ENCODE data around the gene MRPL30.
"Not testable (repeated sequence)": the region's sequence is repeated elsewhere in the genome, so short reads cannot be mapped to it uniquely, and the experiment has no call there.

The MRPL30 gene

DNA sequence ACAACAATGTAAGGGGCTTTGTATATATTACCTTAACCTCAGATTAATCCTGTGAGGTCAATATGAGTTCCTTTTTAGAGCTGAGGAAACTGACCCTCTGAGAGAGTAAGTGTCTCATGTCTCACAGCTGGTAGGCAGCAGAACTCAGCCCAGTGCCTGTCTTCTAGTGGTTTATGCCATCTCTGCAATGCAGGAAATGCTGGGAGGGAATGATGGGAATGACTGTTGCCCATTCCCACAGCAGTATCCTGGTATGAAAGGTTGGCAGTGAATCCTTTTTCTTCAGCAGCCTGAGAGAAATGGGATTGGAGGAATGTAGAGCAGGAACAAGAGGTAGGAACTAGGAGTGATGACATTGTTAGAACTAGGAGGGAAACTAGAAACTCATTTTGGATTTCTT, 6.0 kb downstream of the MRPL30 start:
- TF ChIP-seq, protein P1, sequence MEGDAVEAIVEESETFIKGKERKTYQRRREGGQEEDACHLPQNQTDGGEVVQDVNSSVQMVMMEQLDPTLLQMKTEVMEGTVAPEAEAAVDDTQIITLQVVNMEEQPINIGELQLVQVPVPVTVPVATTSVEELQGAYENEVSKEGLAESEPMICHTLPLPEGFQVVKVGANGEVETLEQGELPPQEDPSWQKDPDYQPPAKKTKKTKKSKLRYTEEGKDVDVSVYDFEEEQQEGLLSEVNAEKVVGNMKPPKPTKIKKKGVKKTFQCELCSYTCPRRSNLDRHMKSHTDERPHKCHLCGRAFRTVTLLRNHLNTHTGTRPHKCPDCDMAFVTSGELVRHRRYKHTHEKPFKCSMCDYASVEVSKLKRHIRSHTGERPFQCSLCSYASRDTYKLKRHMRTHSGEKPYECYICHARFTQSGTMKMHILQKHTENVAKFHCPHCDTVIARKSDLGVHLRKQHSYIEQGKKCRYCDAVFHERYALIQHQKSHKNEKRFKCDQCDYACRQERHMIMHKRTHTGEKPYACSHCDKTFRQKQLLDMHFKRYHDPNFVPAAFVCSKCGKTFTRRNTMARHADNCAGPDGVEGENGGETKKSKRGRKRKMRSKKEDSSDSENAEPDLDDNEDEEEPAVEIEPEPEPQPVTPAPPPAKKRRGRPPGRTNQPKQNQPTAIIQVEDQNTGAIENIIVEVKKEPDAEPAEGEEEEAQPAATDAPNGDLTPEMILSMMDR (IDR thresholded peaks at IDR 0.05; ENCODE audit: low read depth, low read length, missing control alignments), result no peak
- DNase-seq (ENCODE audit: low read depth), result no peak
- H3K4me3 ChIP-seq (ENCODE audit: low read depth, low read length), result no peak overlapping the region

DNA sequence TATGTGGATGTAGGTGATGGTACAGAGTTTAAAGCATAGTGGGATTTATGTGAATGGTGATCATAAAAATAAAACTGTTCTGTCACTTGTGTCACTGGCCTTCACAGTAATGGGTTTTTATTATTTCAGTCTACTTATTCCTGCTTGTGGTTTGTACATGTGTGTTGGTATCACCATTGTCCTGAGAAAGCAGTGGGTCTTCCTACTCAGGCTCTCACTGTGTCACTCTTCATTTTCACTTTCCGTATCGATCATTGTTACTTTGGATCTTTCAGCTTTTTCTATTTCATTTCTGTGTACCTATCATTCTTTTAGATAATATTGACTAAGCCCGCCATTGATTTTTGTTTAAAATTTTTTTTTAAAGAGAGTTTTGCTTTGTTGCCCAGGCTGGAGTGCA, 7.4 kb downstream of the MRPL30 start:
- TF ChIP-seq, protein P1 (IDR thresholded peaks at IDR 0.05; ENCODE audit: low read depth, low read length, missing control alignments), result no peak
- no peak for DNase-seq (ENCODE audit: low read depth)
- no peak overlapping the region for H3K4me3 ChIP-seq (ENCODE audit: low read depth, low read length)

DNA sequence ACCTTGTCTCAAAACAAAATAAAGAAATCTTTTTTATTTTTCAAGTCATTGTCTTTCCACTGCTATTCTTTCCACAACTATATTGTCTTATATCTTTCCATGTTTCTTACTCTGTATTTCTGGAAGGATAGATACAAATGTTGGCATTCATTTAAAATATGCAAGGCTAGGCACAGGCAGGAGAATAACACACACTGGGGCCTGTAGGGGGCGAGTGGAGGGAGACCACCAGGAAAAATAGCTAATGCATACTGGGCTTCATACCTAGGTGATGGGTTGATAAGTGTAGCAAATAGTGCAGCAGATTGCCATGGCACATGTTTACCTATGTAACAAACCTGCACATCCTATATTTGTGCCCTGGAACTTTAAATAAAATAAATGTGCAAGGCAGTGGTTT, 9.6 kb downstream of the MRPL30 start:
- no peak for DNase-seq (ENCODE audit: low read depth)
- H3K4me3 ChIP-seq (ENCODE audit: low read depth, low read length), result no peak overlapping the region
- TF ChIP-seq, protein P1 (IDR thresholded peaks at IDR 0.05; ENCODE audit: low read depth, low read length, missing control alignments), result no peak

DNA sequence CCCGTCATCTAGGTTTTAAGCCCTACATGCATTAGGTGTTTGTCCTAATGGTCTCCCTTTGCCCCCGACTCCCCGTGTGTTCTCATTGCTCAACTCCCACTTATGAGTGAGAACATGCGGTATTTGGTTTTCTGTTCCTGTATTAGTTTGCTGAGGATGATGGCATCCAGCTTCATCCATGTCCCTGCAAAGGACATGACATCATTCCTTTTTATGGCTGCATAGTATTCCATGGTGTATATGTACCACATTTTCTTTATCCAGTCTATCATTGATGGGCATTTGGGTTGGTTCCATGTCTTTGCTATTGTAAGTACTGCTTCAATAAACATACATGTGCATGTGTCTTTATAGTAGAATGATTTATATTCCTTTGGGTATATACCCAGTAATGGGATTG, 11.4 kb downstream of the MRPL30 start:
- DNase-seq (ENCODE audit: low read depth); H3K4me3 ChIP-seq (ENCODE audit: low read depth, low read length): not testable (repeated sequence)

DNA sequence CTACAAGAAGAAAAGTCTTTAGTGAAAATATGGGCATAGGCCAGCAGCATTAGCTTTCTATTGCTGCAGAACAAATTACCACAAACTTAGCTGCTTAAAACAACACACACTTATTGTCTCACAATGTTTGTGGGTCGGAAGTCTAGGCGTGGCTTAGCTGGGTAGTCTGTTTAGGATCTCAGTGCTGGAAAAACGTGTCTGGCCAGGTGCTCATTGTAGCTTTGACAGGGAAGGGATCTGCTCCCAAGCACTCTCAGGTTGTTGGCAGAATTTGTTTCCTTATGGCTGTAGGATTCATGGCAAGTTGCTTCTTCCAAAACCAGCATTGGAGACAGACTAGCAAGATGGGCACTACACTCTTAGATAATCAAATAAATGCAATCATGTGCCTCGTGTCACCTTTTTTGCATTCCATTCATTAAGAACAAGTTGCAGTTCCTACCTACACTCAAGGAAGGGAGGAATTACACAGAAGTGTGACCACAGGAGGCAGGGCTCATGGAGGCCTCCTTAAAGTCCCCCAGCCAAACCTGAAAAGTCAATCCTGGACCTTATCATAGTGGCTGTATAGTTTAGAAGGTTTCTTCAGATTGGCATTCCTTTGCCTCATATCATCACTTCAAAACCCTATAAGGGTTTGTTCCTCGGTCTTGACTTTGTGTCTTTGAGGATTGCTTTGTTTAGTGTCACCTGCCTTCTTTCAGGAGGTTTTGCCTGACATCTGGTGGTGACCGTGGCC, 17.3 kb downstream of the MRPL30 start:
- DNase-seq (ENCODE audit: low read depth), result no peak
- no peak overlapping the region for H3K4me3 ChIP-seq (ENCODE audit: low read depth, low read length)
- TF ChIP-seq, protein P1 (IDR thresholded peaks at IDR 0.05; ENCODE audit: low read depth, low read length, missing control alignments), result no peak

DNA sequence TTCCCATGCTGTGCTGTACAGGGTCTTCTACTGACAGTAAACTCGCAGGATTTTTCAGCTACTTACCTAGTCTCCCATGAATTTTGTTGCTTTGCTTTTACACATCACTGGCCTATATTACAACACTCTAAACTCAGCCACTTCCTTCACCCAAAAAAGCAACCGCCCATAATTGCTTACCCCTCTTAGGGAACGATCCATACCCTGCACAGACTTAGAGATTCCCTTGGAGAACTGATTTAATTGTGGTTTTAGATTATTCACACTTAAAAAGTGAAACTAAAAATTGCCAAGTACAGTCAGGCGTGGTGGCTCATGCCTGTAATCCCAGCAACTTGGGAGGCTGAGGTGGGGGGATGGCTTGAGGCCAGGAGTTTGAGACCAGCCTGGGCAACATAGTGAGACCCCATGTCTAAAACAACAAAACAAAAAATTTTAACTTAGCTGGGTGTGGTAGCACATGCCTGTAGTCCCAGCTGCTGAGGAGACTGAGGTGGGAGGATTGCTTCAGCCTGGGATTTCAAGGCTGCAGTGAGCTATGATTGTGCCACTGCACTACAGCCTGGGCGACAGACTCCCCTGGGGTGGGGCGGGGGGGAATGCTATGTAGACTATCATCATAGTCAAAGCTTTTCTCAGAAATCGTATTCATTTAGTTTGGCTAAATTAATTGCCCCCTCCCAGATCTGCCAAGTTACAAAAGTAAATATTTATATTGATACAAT, 19.3 kb downstream of the MRPL30 start:
- DNase-seq (ENCODE audit: low read depth), result no peak
- H3K4me3 ChIP-seq (ENCODE audit: low read depth, low read length), result no peak overlapping the region
- TF ChIP-seq, protein P1 (IDR thresholded peaks at IDR 0.05; ENCODE audit: low read depth, low read length, missing control alignments), result no peak

DNA sequence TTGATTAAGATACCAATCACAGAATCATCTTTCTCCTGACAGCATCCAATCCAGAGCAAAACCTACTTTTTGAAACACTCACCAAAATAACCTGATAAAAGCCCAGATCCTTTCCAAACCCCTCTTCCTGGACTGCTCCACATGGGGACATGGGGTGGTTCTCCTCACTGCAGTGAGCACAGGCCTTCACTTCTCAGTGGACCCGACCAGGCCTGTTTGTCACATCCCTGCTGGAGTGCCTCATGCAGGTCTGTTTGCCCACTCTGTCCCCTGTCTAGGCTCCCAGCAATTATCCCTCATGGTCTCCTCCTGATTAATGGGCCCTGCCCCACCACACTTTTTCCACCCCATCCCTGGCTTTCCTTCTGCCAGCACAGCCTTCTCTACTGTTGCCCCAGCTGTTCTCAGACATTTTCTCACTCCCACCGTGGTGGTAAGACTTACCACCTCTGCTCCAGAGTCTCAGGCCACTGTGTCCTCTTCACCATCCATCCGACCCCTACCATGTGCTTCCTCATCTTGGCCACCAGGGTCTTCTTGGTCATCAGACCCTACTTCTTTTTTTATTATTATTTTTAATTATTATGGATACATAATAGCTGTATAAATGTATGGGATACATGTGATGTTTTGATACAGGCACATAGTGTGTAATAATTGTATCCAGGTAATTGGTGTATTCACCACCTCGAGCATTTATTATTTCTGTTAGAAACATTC, 21.1 kb downstream of the MRPL30 start:
- H3K4me3 ChIP-seq (ENCODE audit: low read depth, low read length), result no peak overlapping the region
- TF ChIP-seq, protein P1 (IDR thresholded peaks at IDR 0.05; ENCODE audit: low read depth, low read length, missing control alignments), result no peak
- DNase-seq (ENCODE audit: low read depth), result no peak

Data from GM12864 (cell line).